ENCODE results near the gene PEPD.

Gene PEPD

GRCh38 chr19:33471111-33471996 is 50.2 kb downstream of the PEPD start:
- DNase-seq = no peak

- DNase-seq = no peak
Observed at GRCh38 chr19:33470686-33471085, 50.9 kb downstream of the PEPD start.

GRCh38 chr19:33470040-33470330 is 51.6 kb downstream of the PEPD start:
- DNase-seq = no peak

GRCh38 chr19:33469171-33470039 is 52.2 kb downstream of the PEPD start:
- DNase-seq = no peak

GRCh38 chr19:33468361-33469170 is 53.0 kb downstream of the PEPD start:
- DNase-seq = no peak

GRCh38 chr19:33467851-33468250 is 53.7 kb downstream of the PEPD start:
- no peak for DNase-seq

GRCh38 chr19:33465834-33466233 is 55.8 kb downstream of the PEPD start:
- no peak for DNase-seq

GRCh38 chr19:33465371-33465770 is 56.2 kb downstream of the PEPD start:
- DNase-seq = no peak

GRCh38 chr19:33464733-33465115 is 56.9 kb downstream of the PEPD start:
- DNase-seq = no peak

GRCh38 chr19:33464010-33464732 is 57.4 kb downstream of the PEPD start:
- no peak for DNase-seq

- DNase-seq = no peak
Observed at GRCh38 chr19:33463199-33463598, 58.4 kb downstream of the PEPD start.

GRCh38 chr19:33462112-33462791 is 59.3 kb downstream of the PEPD start:
- DNase-seq = no peak

GRCh38 chr19:33461256-33462111 is 60.1 kb downstream of the PEPD start:
- no peak for DNase-seq

- DNase-seq = no peak
Observed at GRCh38 chr19:33460221-33460908, 61.2 kb downstream of the PEPD start.

- no peak for DNase-seq
Observed at GRCh38 chr19:33459222-33460090, 62.1 kb downstream of the PEPD start.

- DNase-seq = no peak
Observed at GRCh38 chr19:33458807-33459206, 62.8 kb downstream of the PEPD start.

GRCh38 chr19:33458171-33458633 is 63.4 kb downstream of the PEPD start:
- no peak for DNase-seq

GRCh38 chr19:33456845-33457220 is 64.8 kb downstream of the PEPD start:
- no peak for DNase-seq
